Activated CD8-positive, alpha-beta memory T cell treated with anti-CD3 and anti-CD28 coated beads for 4 hours (primary cell): ENCODE measurements around the gene RSPH10B.
"Not testable (repeated sequence)": the region's sequence is repeated elsewhere in the genome, so short reads cannot be mapped to it uniquely, and the experiment has no call there.

Experiments
- DNase-seq, 2 donors: peaks; one replicate each; pipeline ENCODE4 v3.0.0-alpha.2; 2020; ENCODE audit warnings: low read depth in 2 of 2

Gene RSPH10B

DNA sequence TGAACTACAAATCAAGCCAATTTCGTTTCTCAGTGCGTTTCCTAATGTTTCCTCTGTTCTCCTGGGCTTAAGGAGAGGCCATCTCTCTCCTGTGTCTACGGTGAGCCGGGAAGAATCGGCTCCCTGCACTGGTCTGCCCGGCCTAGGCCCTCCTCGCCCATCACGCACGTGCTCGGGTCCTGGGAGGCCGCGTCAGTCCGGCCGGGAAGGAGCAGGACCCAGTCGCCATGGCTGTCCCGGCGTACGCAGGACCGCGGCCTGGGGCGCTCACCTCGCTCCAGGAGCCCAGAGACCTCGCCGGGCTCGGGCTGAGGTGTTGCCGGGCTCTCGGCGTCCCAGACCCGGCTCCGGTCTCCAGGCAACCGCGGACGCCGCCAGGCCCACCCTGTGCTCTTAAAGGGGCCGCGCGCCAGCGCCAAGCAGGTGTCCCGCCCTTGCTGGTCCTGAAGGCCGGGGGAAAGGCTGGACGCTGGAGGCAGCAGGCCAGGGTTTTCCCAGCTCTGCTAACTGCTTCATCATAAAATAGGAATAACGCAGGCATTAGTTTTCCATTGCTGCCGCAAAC lies at the start of gene RSPH10B:
Gene RSPH10B, minus strand, starts transcription at position 343 of the 565 bp plus-strand sequence. CDS start 3,573 bp downstream, outside the sequence.
- DNase-seq, result not testable (repeated sequence)

- no peak for DNase-seq
Observed at GRCh38 chr7:6016653-6016966, 46.1 kb upstream of the RSPH10B start.

GRCh38 chr7:6015917-6016652 lies 45.6 kb upstream of the RSPH10B start:
- DNase-seq, result no peak

DNA sequence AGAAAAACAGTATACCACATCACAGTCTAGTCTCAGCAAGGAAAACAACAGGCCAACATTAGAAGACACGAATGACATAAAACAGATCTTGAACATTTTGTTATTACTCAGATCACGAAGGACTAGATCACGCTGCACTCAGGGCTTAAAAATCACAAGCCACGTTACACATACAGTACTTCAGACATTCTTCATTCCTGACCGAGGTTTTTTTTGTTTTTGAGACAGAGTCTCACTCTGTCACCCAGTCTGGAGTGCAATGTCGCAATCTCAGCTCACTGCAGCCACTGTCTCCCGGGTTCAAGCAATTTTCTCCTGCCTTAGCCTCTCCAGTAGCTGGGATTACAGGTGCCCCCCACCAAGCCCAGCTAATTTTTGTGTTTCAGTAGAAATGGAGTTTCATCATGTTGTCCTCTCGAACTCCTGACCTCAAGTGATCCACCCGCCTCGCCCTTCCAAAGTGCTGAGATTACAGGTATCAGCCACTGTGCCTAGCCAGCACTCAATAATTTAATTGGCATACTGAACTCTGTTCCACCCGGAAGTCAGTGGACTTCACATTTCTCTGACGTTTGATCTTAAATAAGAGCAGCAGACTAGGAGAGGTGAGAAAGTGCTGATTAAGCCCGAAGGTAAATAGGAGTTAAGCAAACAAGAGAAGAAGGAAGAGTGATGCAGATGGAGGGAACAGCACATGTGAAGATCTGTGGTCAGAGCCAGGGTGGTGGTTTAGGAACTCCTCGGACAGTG lies 42.0 kb upstream of the RSPH10B start:
- DNase-seq, result no peak

- DNase-seq, result no peak
Observed at GRCh38 chr7:6011541-6011940, 41.1 kb upstream of the RSPH10B start.

- DNase-seq, result not testable (repeated sequence)
Observed at GRCh38 chr7:6010370-6010769, 39.9 kb upstream of the RSPH10B start.

DNA sequence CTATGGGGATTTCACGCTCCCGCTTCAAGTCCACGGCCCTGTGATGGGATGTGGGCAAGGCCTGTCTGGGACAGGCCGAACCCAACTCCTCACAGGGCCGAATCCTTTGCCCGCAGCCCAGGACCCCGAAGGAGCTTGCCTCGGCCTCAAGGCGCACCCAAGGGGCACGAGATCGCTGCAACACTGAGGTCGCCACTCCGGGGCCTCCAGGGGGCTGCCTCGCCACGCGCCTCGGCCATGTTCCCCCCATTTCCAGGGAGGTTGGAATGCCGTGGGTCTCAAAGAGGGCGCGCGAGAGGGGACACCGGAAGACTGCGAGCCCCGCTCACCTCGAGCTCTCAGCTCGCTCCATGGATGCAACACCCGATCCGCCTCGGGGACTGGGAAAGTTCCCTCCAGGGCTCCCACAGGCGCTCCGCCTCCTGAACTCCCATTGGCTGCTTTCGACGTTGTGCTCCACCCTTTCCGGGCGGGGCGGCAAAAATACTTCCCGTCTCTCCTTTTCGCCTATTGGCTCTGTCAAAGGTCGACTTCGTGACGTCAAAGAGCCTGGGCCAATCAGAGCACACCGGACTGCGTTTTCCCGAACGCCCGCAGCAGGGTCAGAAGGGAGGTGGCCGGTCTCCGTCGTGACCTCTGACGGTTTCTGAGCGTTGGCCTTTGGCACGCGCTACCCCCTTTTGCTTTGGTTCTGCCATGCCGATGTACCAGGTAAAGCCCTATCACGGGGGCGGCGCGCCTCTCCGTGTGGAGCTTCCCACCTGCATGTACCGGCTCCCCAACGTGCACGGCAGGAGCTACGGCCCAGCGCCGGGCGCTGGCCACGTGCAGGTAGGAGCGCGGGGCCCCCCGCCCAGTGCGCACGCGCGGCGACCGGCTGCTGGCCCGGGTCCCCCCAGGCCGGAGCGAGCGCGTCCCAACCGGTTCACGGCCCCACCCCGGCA lies 38.5 kb upstream of the RSPH10B start, which contains the start of the genes AIMP2 and PMS2:
Gene AIMP2, plus strand, starts transcription at position 605 of the 944 bp plus-strand sequence. Its CDS starts 92 bp downstream, at position 697.
Gene PMS2, minus strand, starts transcription at position 382 of the 944 bp plus-strand sequence. Its CDS starts 30 bp downstream, at position 352.
- peak; percentile 94 to 95 for DNase-seq

DNA sequence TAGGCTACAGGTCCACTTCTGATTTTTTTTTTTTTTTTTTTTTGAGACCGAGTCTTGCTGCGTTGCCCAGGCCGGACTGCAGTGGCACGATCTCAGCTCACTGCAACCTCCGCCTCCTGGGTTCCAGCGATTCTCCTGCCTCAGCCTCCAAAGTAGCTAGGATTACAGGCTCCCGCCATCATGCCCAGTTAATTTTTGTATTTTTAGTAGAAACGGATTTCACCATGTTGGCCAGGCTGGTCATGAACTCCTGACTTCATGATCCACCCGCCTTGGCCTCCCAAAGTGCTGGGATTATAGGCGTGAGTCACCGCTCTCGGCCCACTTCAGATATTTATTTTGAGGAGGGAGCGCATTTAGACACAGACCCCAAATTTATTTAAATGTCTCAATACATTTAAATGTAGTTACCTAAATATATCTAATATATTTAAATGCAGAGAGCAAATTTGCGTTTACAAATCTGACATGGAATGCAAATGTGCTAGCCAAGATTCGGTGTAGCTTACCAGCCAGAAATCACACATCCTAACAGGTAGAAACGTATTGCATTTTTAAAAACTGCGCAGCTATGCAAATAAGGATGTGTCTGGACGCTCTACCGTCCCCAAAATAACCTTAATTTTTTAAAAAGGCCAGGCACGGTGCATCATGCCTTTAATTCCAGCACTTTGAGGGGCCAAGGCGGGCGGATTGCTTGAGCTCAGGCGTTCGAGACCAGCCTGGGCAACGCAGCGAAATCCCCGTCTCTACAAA lies 37.5 kb upstream of the RSPH10B start:
- DNase-seq, result not testable (repeated sequence)

DNA sequence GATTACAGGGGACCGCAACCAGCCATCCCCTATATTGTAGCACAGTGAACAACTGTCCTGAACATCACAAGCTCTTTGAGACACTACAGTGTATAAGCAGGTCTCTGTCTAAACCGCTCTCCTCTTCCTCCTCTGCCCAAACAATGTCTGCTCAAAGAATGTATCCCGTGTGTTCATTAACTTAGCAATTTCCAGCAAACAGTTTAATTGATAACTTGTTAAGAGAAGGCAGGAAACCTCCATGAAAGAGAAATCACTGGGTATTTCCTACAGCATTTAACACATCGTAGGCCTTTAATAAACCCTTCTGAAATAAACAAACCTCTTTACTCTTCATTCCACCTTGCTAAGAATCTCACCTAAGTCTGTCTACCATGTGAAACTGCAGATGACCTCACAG lies 36.9 kb upstream of the RSPH10B start:
- DNase-seq, result no peak

GRCh38 chr7:5997210-5997808 lies 26.8 kb upstream of the RSPH10B start:
- DNase-seq, result peak in 1 of 2 donors; percentile 15

DNA sequence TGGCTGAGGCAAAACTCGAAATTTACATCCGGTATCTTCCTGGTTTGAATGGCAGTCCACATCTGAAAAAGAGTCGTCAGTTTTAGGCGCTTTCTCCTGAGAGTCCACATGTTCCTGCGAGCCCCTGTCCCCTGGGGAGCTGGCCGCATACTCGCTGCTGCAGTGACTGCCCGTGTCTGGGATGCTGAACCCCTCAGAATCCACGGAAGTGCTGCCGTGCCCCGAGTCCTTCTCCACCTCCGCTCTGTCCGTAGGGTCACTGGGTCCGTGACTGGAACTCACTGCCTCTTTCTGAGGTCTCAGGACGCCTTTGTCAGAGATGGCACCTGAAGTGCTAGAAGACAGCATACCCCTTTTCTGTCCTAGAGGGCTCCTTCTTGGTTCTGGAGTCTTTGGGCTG lies 16.6 kb upstream of the RSPH10B start:
- not testable (repeated sequence) for DNase-seq

DNA sequence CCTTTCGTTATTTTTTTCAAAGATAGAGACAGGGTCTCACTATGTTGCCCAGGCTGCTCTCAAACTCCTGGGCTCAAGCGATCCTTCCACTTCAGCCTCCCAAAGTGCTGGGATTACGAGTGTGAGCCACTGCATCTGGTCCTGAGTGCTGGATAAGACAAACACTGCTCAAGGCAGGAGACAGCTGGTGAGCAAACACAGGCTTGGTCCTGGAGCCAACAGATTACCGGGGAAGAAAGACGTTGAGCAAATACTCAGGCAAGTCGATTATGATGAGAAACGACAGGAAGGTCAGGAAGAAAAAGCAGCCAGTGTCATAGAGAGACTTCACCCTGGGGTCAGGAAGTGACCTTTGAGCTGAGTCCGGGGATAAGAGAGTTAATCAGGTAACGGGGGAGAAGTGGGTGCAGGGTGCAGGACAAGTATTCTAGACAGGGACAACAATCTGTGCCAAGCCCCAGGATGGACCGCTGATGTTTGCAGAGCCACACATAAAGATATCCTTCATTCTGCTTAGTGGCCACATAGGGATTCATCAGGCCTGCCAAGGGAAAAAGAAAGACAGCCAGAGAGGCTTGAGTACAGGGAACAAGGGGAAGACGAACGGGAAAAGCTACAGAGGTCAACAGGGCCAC lies 9.3 kb upstream of the RSPH10B start:
- DNase-seq, result not testable (repeated sequence)

- DNase-seq, result not testable (repeated sequence)
Observed at GRCh38 chr7:5973580-5973979, 3.1 kb upstream of the RSPH10B start.

GRCh38 chr7:5963810-5964209 lies 6.7 kb downstream of the RSPH10B start:
- DNase-seq, result not testable (repeated sequence)

DNA sequence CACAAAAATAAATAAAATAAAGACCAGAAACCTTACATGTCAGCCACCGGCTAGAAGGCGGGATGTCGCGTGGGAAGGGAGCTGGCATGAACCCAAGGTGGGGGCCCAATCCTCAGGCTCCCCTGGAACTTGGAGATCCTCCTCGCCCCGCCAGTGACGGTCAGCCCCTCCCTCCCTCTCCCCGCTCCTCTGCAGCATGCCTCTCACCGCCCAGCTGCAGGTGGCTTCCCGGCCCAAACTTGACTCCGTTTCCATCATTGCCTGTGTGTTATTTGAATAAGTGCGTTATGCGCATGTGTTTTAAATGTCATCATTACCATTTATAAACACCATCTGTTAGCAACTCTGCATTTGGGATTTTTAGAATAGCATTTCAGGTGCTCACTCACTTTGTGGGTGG lies 7.3 kb downstream of the RSPH10B start:
- DNase-seq, result not testable (repeated sequence)

GRCh38 chr7:5934945-5935450 lies 35.5 kb downstream of the RSPH10B start:
- DNase-seq, result not testable (repeated sequence)

DNA sequence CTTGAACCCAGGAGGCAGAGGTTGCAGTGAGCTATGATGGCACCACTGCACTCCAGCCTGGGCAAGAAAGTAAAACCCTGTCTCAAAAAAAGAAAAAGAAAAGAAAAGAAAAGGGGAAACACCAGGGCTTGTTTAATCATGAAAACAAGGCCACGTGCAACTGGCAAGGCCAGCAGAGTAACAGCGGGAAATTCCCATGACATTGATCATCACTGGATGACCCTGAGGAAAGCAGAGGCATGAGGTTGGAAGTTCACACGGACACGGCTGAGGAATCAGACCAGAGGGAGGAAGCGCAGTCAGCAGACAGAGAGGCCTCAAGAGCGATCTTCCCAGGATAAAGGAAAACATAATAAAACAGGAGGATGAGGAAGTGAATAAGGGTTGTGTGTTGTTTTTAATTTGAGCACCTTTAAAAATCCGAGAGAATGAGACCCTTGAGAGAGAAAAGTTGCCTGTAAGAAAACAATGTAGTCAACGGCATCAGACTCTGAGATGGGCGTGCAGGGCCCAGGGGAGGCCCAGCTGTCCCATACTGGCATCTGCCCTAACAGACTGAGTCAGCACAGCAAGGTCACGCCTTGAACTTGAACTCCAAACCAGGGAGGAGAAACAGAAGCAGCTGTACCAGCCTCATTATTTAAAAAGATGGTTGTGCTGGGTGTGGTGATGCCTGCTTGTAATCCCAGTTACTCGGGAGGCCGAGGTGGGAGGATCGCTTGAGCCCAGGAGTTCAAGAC lies 38.4 kb downstream of the RSPH10B start:
- not testable (repeated sequence) for DNase-seq

DNA sequence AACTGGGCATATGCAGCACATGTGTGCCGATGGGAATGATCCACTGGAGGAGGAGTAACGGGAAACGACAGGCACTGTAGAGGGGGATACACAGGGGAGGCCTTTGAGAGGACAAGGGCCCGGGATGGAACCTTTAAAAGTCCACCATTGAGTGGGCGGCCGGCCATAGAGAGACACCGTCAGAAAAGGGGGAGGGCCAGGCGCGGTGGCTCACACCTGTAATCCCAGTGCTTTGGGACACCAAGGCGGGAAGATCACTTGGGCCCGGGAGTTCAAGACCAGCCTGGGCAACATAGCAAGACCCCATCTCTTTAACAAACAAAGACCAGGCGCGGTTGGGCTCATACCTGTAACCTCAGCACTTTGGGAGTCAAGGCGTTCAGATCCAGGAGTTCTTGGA lies 39.2 kb downstream of the RSPH10B start:
- DNase-seq, result not testable (repeated sequence)

DNA sequence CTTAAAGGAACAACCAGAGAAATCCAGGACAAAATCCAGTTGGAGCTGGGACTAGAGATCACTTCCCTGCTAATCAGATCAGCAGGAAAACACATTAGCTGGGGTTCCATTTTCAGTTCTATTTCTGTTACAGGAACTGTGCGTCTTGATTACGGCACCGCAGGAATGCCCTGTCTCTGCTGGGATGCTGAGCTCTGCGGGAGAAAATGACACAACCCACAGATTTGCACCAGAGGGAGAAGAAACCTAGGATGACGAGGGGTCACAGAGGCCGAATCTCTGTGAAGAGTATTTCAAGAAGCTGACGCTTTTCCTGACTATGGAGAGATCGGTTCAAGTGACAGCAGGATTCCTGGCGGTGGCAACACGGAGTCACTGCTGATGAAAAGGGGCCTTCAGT lies 40.2 kb downstream of the RSPH10B start:
- not testable (repeated sequence) for DNase-seq
